ENCODE data around the gene ARID5A.

The ARID5A gene

GRCh38 chr2:96528006-96528699, 8.4 kb upstream of the ARID5A start:
- DNase-seq (ENCODE audit: low spot score), result peak; percentile 63

- DNase-seq (ENCODE audit: low spot score), result no peak
Observed at GRCh38 chr2:96528700-96529375, 7.7 kb upstream of the ARID5A start.

- no peak for DNase-seq (ENCODE audit: low spot score)
Observed at GRCh38 chr2:96529376-96530143, 7.0 kb upstream of the ARID5A start.

- DNase-seq (ENCODE audit: low spot score), result no peak
Observed at GRCh38 chr2:96530144-96530430, 6.5 kb upstream of the ARID5A start.

- no peak for DNase-seq (ENCODE audit: low spot score)
Observed at GRCh38 chr2:96530474-96531357, 5.8 kb upstream of the ARID5A start.

GRCh38 chr2:96531366-96531765, 5.2 kb upstream of the ARID5A start:
- no peak for DNase-seq (ENCODE audit: low spot score)

GRCh38 chr2:96531872-96532505, 4.6 kb upstream of the ARID5A start:
- DNase-seq (ENCODE audit: low spot score), result peak; percentile 88

GRCh38 chr2:96532641-96533291, 3.8 kb upstream of the ARID5A start:
- no peak for DNase-seq (ENCODE audit: low spot score)

GRCh38 chr2:96533292-96534073, 3.1 kb upstream of the ARID5A start:
- no peak for DNase-seq (ENCODE audit: low spot score)

- DNase-seq (ENCODE audit: low spot score), result no peak
Observed at GRCh38 chr2:96534141-96534540, 2.4 kb upstream of the ARID5A start.

GRCh38 chr2:96534701-96535181, 1.8 kb upstream of the ARID5A start:
- DNase-seq (ENCODE audit: low spot score), result no peak

- no peak for DNase-seq (ENCODE audit: low spot score)
Observed at GRCh38 chr2:96535331-96535730, 1.2 kb upstream of the ARID5A start.

GRCh38 chr2:96537066-96537733, 648 bp downstream of the ARID5A start:
- peak; percentile 86 for DNase-seq (ENCODE audit: low spot score)

- peak; percentile 53 for DNase-seq (ENCODE audit: low spot score)
Observed at GRCh38 chr2:96537734-96538486, 1.4 kb downstream of the ARID5A start.

GRCh38 chr2:96538487-96539214, 2.1 kb downstream of the ARID5A start:
- peak; percentile 88 for DNase-seq (ENCODE audit: low spot score)

- DNase-seq (ENCODE audit: low spot score), result no peak
Observed at GRCh38 chr2:96539215-96539920, 2.8 kb downstream of the ARID5A start.

GRCh38 chr2:96540136-96540535, 3.6 kb downstream of the ARID5A start:
- no peak for DNase-seq (ENCODE audit: low spot score)
